Vagina (tissue), 2 donors: ENCODE measurements around the gene PRCP.

Source experiments
- CTCF ChIP-seq, 3 experiments: fragments of 450-650 bp in 2 of 3; fragments of 200-600 bp in 1 of 3; sonication (generic) in 1 of 3; IDR thresholded peaks; one replicate each; pipeline ENCODE4 v1.5.1; 2017 to 2019; ENCODE audit warnings: antibody characterized with exemption in 3 of 3, mild to moderate bottlenecking in 2 of 3, moderate library complexity in 2 of 3
- POLR2A ChIP-seq, 2 donors: fragments of 450-650 bp; IDR thresholded peaks; one replicate each; pipeline ENCODE4 v1.6.1; 2017; ENCODE audit warnings: antibody characterized with exemption in 2 of 2, mild to moderate bottlenecking in 2 of 2, moderate library complexity in 2 of 2
- POLR2AphosphoS5 ChIP-seq, 2 donors: sonication (generic); formaldehyde crosslinking; IDR thresholded peaks; one replicate each; pipeline ENCODE4 v1.9.0; 2017; ENCODE audit warnings: antibody characterized with exemption in 2 of 2, mild to moderate bottlenecking in 2 of 2, low read depth in 1 of 2; ENCODE audit not compliant: insufficient read depth in 1 of 2

- TF ChIP-seq CTCF (IDR thresholded peaks at IDR 0.05) (no peak), POLR2AphosphoS5 (IDR thresholded peaks at IDR 0.05; ENCODE audit: insufficient read depth in 1 of 2, low read depth in 1 of 2) (no peak), POLR2A (IDR thresholded peaks at IDR 0.05) (no peak)
These were observed 105.7 kb downstream of the PRCP start for GRCh38 chr11:82794490-82794889.
